IPS DF 6.9 (cell line): ENCODE data around the gene NEURL1B.

ENCODE experiments used
- DNase-seq: peaks from one replicate; pipeline ENCODE4 v3.0.0-alpha.2; 2013; ENCODE audit warnings: low read depth, low spot score
- H3K27ac ChIP-seq: one replicate; pipeline ENCODE4 v1.5.1; 2013; ENCODE audit warnings: low read length, control low read depth
- H3K27me3 ChIP-seq: 2 replicates; pipeline ENCODE4 v1.6.1; 2013; ENCODE audit warnings: mild to moderate bottlenecking, low read length; ENCODE audit not compliant: control insufficient read depth, insufficient read depth
- H3K36me3 ChIP-seq: 2 replicates; pipeline ENCODE4 v1.6.1; 2013; ENCODE audit warnings: low read length; ENCODE audit not compliant: control insufficient read depth, insufficient read depth
- H3K4me1 ChIP-seq: 2 replicates; pipeline ENCODE4 v1.6.1; 2013; ENCODE audit warnings: low read length; ENCODE audit not compliant: control insufficient read depth, insufficient read depth
- H3K4me3 ChIP-seq: 2 replicates; pipeline ENCODE4 v1.5.1; 2013; ENCODE audit warnings: mild to moderate bottlenecking, low read length
- H3K9me3 ChIP-seq: 2 replicates; pipeline ENCODE4 v1.6.1; 2013; ENCODE audit warnings: low read length, inconsistent platforms; ENCODE audit not compliant: control insufficient read depth, insufficient read depth
- WGBS: extraction: QIAGEN DNeasy Blood & Tissue Kit; methylation state at CpG from one replicate; pipeline ENCODE4 v1.1.7; 2013; ENCODE audit warnings: mixed read lengths, missing lambda C conversion rate; ENCODE audit not compliant: insufficient read length, insufficient coverage; 5-methylcytosine and 5-hydroxymethylcytosine counted together

NEURL1B gene

DNA sequence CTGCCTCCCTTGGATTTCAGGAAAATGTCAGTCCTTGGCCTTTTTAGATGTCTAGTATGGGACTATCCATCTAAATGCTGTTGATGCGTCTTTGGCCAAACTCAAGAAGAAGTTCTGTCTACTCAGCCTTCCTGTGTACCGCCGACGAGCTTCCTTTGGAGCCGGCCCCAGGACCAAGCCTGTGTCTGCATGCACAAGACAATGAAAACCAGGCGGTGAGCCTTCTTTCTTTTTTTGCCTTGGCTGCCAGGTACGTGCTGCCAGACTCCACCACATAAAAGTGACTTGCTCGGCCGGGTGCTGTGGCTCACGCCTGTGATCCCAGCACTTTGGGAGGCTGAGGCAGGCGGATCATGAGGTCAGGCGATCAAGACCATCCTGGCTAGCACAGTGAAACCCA is 6.0 kb upstream of the NEURL1B start:
- H3K27me3 ChIP-seq: no peaks in the 10 kb centered on the region
- no CpG with 5 or more reads among the region's 12 CpGs for WGBS
- no peak for DNase-seq

DNA sequence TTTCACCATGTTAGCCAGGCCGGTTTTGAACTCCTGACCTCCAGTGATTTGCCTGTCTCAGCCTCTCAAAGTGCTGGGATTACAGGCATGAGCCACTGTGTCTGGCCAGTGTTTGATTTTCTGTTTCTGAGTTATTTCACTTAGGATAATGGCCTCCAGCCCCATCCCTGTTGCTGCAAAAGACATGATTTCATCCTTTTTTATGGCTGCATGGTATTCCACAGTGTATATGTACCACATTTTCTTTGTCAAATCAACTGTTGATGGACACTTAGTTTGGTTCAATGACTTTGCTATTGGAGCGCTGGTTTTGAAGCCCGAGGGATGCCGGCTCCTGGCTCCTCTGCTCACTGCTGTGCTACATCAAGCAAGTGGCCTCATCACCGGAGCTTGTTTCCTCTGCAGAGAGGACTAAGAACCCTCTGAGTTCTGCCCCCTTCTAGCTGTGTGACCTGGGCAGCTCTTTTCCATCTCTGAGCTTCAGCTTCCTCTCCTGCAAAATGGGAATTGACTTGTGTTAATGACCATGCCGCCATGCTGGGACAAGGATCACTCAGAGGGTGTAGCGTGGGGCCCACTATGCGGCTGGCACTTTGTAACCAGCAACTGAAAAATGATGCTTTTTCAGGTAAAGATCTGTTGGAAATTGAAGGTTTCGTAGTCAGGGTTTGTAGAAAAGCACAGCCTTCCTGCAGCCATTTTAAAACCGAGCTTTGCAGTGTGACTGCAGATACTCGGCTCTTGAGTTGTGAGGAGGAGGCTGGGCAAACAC is 4.6 kb upstream of the NEURL1B start:
- Histone ChIP-seq H3K27me3 (no peaks in the 10 kb centered on the region), H3K36me3 (no peaks in the 10 kb centered on the region), H3K4me1 (no peaks in the 10 kb centered on the region; the same call in 1 of the 2 replicates), H3K4me3 (no peak overlapping the region), H3K27ac (no peak overlapping the region), H3K9me3 (no peaks in the 10 kb centered on the region)
- DNase-seq: no peak
- WGBS: no CpG with 5 or more reads among the region's 11 CpGs

More for the DNA sequence above, 6.0 kb upstream of the NEURL1B start:
- H3K36me3 ChIP-seq: no peaks in the 10 kb centered on the region
- no peak overlapping the region for H3K27ac ChIP-seq
- no peaks in the 10 kb centered on the region; the same call in 1 of the 2 replicates for H3K4me1 ChIP-seq
- H3K9me3 ChIP-seq: no peaks in the 10 kb centered on the region
- no peak overlapping the region for H3K4me3 ChIP-seq

- Histone ChIP-seq H3K27ac (no peak overlapping the region), H3K9me3 (no peaks in the 10 kb centered on the region), H3K27me3 (no peaks in the 10 kb centered on the region; the same call in 1 of the 2 replicates), H3K36me3 (no peaks in the 10 kb centered on the region), H3K4me3 (no peak overlapping the region), H3K4me1 (no peaks in the 10 kb centered on the region; the same call in 1 of the 2 replicates)
- DNase-seq: no peak
- WGBS: no CpG with 5 or more reads among the region's 10 CpGs
Measured at GRCh38 chr5:172637110-172637580, 3.9 kb upstream of the NEURL1B start.

- Histone ChIP-seq H3K4me3 (no peak overlapping the region), H3K36me3 (no peaks in the 10 kb centered on the region), H3K4me1 (no peaks in the 10 kb centered on the region; the same call in 1 of the 2 replicates), H3K9me3 (no peaks in the 10 kb centered on the region), H3K27ac (no peak overlapping the region), H3K27me3 (no peaks in the 10 kb centered on the region; the same call in 1 of the 2 replicates)
- no CpG with 5 or more reads among the region's 2 CpGs for WGBS
- DNase-seq: no peak
Measured at GRCh38 chr5:172637740-172638139, 3.3 kb upstream of the NEURL1B start.

GRCh38 chr5:172638209-172638768 is 2.8 kb upstream of the NEURL1B start:
- Histone ChIP-seq H3K36me3 (no peaks in the 10 kb centered on the region), H3K4me3 (no peak overlapping the region), H3K27me3 (no peaks in the 10 kb centered on the region; the same call in 1 of the 2 replicates), H3K4me1 (peaks cover 1% of the 10 kb centered on the region; the same call in 1 of the 2 replicates), H3K9me3 (no peaks in the 10 kb centered on the region), H3K27ac (no peak overlapping the region)
- no peak for DNase-seq
- WGBS: no CpG with 5 or more reads among the region's 3 CpGs

GRCh38 chr5:172640139-172640538 is 924 bp upstream of the NEURL1B start:
- H3K4me3 ChIP-seq: no peak overlapping the region
- DNase-seq: no peak
- no CpG with 5 or more reads among the region's 5 CpGs for WGBS

GRCh38 chr5:172641359-172642050 is 442 bp downstream of the NEURL1B start:
- H3K36me3 ChIP-seq: no peaks in the 10 kb centered on the region
- H3K4me1 ChIP-seq: peaks cover 2% of the 10 kb centered on the region; the same call in 1 of the 2 replicates
- no peak for DNase-seq
- no peaks in the 10 kb centered on the region; the same call in 1 of the 2 replicates for H3K27me3 ChIP-seq
- no peak overlapping the region for H3K27ac ChIP-seq
- no CpG with 5 or more reads among the region's 73 CpGs for WGBS
- no peaks in the 10 kb centered on the region for H3K9me3 ChIP-seq
- peak overlapping the region; percentile 90 for H3K4me3 ChIP-seq

More at GRCh38 chr5:172640139-172640538, 924 bp upstream of the NEURL1B start:
- H3K36me3 ChIP-seq: no peaks in the 10 kb centered on the region
- peaks cover 2% of the 10 kb centered on the region; the same call in 1 of the 2 replicates for H3K4me1 ChIP-seq
- H3K27ac ChIP-seq: no peak overlapping the region
- H3K27me3 ChIP-seq: no peaks in the 10 kb centered on the region; the same call in 1 of the 2 replicates
- no peaks in the 10 kb centered on the region for H3K9me3 ChIP-seq

GRCh38 chr5:172642051-172642409 is 967 bp downstream of the NEURL1B start:
- peak overlapping the region; percentile 90; the same call in 1 of the 2 replicates for H3K4me3 ChIP-seq
- DNase-seq: no peak
- no peaks in the 10 kb centered on the region; the same call in 1 of the 2 replicates for H3K27me3 ChIP-seq
- peaks cover 2% of the 10 kb centered on the region; the same call in 1 of the 2 replicates for H3K4me1 ChIP-seq
- WGBS: no CpG with 5 or more reads among the region's 14 CpGs
- H3K36me3 ChIP-seq: no peaks in the 10 kb centered on the region
- no peaks in the 10 kb centered on the region for H3K9me3 ChIP-seq
- H3K27ac ChIP-seq: no peak overlapping the region

GRCh38 chr5:172642486-172642885 is 1.4 kb downstream of the NEURL1B start:
- H3K4me3 ChIP-seq: no peak overlapping the region
- DNase-seq: no peak
- H3K27me3 ChIP-seq: no peaks in the 10 kb centered on the region; the same call in 1 of the 2 replicates
- no CpG with 5 or more reads among the region's 4 CpGs for WGBS
- H3K27ac ChIP-seq: no peak overlapping the region
- H3K4me1 ChIP-seq: peaks cover 2% of the 10 kb centered on the region; the same call in 1 of the 2 replicates
- H3K36me3 ChIP-seq: no peaks in the 10 kb centered on the region
- no peaks in the 10 kb centered on the region for H3K9me3 ChIP-seq
